DOHH2 (cell line): Measurements from ENCODE around the gene PKDCC.

Experiments used
- CTCF ChIP-seq: fragments of 200-600 bp; sonication (generic); IDR thresholded peaks from one replicate; pipeline ENCODE4 v1.5.1; 2014; ENCODE audit warnings: antibody characterized with exemption, mild to moderate bottlenecking, low read depth, low read length; ENCODE audit not compliant: poor library complexity, severe bottlenecking
- EZH2phosphoT487 ChIP-seq: fragments of 200-600 bp; sonication (generic); IDR thresholded peaks from 2 replicates; pipeline ENCODE4 v1.6.1; 2017; ENCODE audit warnings: borderline replicate concordance, mild to moderate bottlenecking, antibody characterized with exemption, low read length, moderate library complexity, mixed read lengths

- TF ChIP-seq CTCF: no peak
- no peak for TF ChIP-seq EZH2phosphoT487
Measured at GRCh38 chr2:42060718-42061619, 13.1 kb downstream of the PKDCC start.
